ENCODE data around the gene TMED6. TPM values are rescaled to one million over a fixed set of nuclear protein-coding genes. Genes with fewer than 3 reads are reported as not detected.
"Not testable (repeated sequence)": the region's sequence is repeated elsewhere in the genome, so short reads cannot be mapped to it uniquely, and the experiment has no call there.

Gene TMED6
- total RNA-seq, 3 donors from 2014 or later, result 2.2 to 18.1 (median 2.3) TPM

GRCh38 chr16:69302301-69302700, 49.3 kb downstream of the TMED6 start:
- intact Hi-C loops (cut with DNase I, micrococcal nuclease), result no loop called here
- Histone ChIP-seq H3K4me1 (ENCODE audit: low read depth) (no peaks in the 10 kb centered on the region), H3K9me3 (no peaks in the 10 kb centered on the region), H3K4me3 (no peak overlapping the region), H3K36me3 (ENCODE audit: low read depth) (no peaks in the 10 kb centered on the region)
- no peak for TF ChIP-seq CTCF (IDR thresholded peaks at IDR 0.05)
- no peak for DNase-seq
- no peak for ATAC-seq

DNA sequence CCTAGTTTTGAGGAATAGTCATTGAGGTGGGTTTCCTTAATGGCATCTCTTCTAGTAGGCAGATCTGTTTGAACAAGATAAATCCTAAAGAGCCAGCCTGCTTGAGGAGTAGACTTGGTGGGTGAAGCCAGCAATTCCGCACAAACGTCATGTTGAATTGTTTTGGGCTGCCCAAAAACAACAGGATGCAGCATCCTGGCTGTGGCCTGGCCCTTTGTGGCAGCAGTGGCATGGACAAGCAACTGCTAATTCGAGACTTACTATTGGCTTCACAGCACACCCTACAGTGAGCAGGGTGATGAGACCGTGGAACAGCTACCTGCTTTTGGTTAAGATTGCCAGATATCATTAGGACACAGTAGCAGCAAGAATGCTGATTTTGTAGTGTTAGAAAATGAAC, 49.7 kb downstream of the TMED6 start:
- H3K36me3 ChIP-seq (ENCODE audit: low read depth), result no peaks in the 10 kb centered on the region

DNA sequence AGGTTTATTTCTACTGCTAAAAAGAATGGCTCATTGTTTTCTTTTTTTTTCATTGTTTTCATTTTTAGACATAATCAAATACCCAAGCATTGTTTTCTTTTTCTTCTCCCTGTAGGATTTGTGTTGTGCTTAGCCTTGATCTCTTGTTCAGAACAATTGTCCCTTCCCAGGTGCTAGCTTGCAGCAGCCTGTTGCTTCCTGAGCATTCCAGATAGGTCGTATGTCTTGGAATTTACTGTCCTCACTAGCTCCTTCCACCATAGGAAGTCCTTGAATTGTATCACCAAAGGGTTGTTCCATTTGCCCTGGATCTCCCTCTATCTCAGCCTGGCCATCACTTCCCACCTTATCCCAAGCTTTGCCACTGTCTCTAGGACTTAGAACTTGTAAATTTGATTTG, 50.4 kb downstream of the TMED6 start:
- Histone ChIP-seq H3K36me3 (ENCODE audit: low read depth) (no peaks in the 10 kb centered on the region), H3K4me1 (ENCODE audit: low read depth) (no peaks in the 10 kb centered on the region), H3K4me3 (no peak overlapping the region), H3K9me3 (no peaks in the 10 kb centered on the region)
- intact Hi-C loops (cut with DNase I, micrococcal nuclease), result no loop called here
- DNase-seq (no peak), ATAC-seq (no peak)
- TF ChIP-seq CTCF (IDR thresholded peaks at IDR 0.05), result no peak

More for the DNA sequence above, 49.7 kb downstream of the TMED6 start:
- ATAC-seq (no peak), DNase-seq (no peak)
- no peak overlapping the region for H3K4me3 ChIP-seq
- no peaks in the 10 kb centered on the region for H3K9me3 ChIP-seq
- TF ChIP-seq CTCF (IDR thresholded peaks at IDR 0.05), result no peak
- intact Hi-C loops (cut with DNase I, micrococcal nuclease), result no loop called here
- H3K4me1 ChIP-seq (ENCODE audit: low read depth), result no peaks in the 10 kb centered on the region

DNA sequence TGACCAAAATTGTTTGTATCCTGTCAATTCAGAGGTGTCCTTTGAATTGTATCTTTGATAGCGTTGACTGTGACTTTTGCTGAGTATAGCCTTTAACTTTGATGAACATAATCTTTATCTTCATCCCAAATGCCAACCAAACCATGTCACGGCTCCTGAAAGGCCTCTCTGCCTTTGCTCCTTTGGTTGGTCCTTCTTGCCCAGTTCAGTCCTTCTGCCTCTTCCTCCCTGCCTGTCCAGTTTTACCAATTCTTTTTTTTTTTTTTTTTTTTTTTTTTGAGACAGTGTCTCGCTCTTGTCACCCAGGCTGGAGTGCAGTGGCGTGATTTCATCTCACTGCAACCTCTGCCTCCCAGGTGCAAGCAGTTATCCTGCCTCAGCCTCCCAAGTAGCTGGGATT, 53.3 kb downstream of the TMED6 start:
- Histone ChIP-seq H3K9me3 (no peaks in the 10 kb centered on the region), H3K4me1 (ENCODE audit: low read depth) (no peaks in the 10 kb centered on the region), H3K4me3 (no peak overlapping the region), H3K36me3 (ENCODE audit: low read depth) (no peaks in the 10 kb centered on the region)
- ATAC-seq, result no peak
- no peak for DNase-seq
- TF ChIP-seq CTCF (IDR thresholded peaks at IDR 0.05), result no peak
- intact Hi-C loops (cut with DNase I, micrococcal nuclease), result no loop called here

DNA sequence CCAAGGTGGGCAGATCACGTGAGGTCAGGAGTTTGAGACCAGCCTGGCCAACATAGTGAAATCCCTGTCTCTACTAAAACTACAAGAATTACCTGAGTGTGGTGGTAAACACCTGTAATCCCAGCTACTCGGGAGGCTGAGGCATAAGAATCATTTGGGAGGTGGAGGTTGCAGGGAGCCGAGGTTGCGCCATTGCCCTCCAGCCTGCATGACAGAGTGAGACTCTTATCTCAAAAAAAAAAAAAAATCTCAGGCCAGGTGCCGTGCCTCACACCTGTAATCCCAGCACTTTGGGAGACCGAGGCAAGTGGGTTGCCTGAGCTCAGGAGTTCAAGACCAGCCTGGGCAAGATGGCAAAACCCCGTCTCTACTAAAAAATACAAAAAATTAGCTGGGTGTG, 54.8 kb downstream of the TMED6 start:
- DNase-seq; H3K36me3 ChIP-seq (ENCODE audit: low read depth); ATAC-seq; intact Hi-C loops (cut with DNase I, micrococcal nuclease); H3K9me3 ChIP-seq; H3K4me3 ChIP-seq; H3K4me1 ChIP-seq (ENCODE audit: low read depth): not testable (repeated sequence)

DNA sequence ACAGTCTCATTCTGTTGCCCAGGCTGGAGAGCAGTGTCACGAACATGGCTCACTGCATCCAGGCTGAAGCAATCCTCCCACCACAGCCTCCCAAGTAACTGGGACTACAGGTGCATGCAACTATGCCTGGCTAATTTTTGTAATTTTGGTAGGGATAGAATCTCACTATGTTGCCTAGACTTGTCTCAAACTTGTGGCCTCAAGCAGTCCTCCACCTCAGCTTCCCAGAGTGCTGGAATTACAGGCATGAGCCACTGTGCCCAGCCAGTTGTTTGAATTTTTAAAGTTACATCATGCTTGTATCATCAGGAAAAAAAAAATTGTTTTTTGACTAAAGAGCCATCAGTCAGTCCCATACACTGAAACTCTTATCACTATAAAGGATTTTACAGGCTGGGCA, 57.5 kb downstream of the TMED6 start:
- Histone ChIP-seq H3K9me3 (no peaks in the 10 kb centered on the region), H3K4me3 (no peak overlapping the region), H3K4me1 (ENCODE audit: low read depth) (no peaks in the 10 kb centered on the region), H3K36me3 (ENCODE audit: low read depth) (no peaks in the 10 kb centered on the region)
- TF ChIP-seq CTCF (IDR thresholded peaks at IDR 0.05), result no peak
- intact Hi-C loops (cut with DNase I, micrococcal nuclease), result no loop called here
- DNase-seq (no peak), ATAC-seq (no peak)
